Liver (tissue), 3 donors: ENCODE data around the gene PALB2.

ENCODE experiments used
- GABPA ChIP-seq, 2 donors: IDR thresholded peaks in 1 of 2; conservative IDR thresholded peaks in 1 of 2; 2 replicates each; pipeline ENCODE4 v1.6.1; 2016; ENCODE audit warnings: antibody characterized with exemption in 2 of 2, mild to moderate bottlenecking in 1 of 2, moderate library complexity in 1 of 2
- RAD21 ChIP-seq, 2 donors: IDR thresholded peaks; 2 replicates each; pipeline ENCODE4 v1.6.1; 2016; ENCODE audit warnings: antibody characterized with exemption in 2 of 2, mild to moderate bottlenecking in 2 of 2
- SP1 ChIP-seq: IDR thresholded peaks from 2 replicates; pipeline ENCODE4 v1.6.1; 2018; ENCODE audit warnings: antibody characterized with exemption, mild to moderate bottlenecking
- TAF1 ChIP-seq: conservative IDR thresholded peaks from 2 replicates; pipeline ENCODE4 v1.6.1; 2016; ENCODE audit warnings: antibody characterized with exemption, mild to moderate bottlenecking
- YY1 ChIP-seq: IDR thresholded peaks from 2 replicates; pipeline ENCODE4 v1.6.1; 2016; ENCODE audit warnings: antibody characterized with exemption, mild to moderate bottlenecking
- TF ChIP-seq, protein P1 (sequence below): fragments of 150-350 bp; IDR thresholded peaks from 2 replicates; pipeline ENCODE4 v1.5.1; 2017; ENCODE audit warnings: improper control_type of control experiment, low read depth, low read length; ENCODE audit not compliant: missing input control
- TF ChIP-seq, protein P2 (sequence below): IDR thresholded peaks from 2 replicates; pipeline ENCODE4 v1.6.1; 2016; ENCODE audit warnings: antibody characterized with exemption
- TF ChIP-seq, protein P3 (sequence below): IDR thresholded peaks from 2 replicates; pipeline ENCODE4 v1.6.1; 2016; ENCODE audit warnings: antibody characterized with exemption
- donor health status: healthy.
- donor health status: healthy.

DNA sequence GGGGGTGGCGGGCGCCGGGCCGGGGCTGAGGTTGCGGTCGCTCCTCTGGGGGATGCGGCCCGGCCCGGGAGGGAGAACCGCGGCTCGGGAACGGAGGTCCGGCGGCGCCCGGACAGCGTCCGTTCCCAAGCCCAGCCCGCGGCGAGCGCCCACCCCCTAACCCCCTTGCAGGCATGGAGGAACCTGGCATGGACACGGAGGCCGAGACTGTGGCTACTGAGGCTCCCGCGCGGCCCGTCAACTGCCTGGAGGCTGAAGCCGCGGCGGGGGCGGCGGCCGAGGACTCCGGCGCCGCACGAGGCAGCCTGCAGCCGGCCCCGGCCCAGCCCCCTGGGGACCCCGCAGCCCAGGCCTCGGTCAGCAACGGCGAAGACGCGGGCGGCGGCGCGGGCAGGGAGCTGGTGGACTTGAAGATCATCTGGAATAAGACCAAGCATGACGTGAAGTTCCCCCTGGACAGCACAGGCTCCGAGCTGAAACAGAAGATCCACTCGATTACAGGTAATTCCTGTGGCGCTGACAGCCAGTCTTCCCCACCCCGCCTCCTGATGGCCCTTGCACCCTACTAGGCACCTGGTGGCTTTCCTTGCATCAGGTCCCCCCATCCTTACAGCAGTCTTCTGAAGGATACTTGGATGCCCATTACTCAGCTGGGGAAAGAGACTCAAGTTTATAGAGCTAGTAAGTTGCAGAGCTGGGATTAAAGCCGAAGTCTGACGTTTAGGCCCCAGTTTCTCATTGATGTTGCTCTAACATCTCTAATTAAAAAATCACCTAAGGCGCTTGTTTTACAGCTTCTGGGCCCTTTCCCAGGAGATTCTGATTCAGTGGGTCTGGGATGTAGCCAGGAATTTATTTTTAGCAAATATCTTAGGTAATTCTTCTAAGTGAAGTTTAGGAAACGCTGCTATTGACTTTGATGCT, 83.1 kb downstream of the PALB2 start:
- TF ChIP-seq, protein P1, sequence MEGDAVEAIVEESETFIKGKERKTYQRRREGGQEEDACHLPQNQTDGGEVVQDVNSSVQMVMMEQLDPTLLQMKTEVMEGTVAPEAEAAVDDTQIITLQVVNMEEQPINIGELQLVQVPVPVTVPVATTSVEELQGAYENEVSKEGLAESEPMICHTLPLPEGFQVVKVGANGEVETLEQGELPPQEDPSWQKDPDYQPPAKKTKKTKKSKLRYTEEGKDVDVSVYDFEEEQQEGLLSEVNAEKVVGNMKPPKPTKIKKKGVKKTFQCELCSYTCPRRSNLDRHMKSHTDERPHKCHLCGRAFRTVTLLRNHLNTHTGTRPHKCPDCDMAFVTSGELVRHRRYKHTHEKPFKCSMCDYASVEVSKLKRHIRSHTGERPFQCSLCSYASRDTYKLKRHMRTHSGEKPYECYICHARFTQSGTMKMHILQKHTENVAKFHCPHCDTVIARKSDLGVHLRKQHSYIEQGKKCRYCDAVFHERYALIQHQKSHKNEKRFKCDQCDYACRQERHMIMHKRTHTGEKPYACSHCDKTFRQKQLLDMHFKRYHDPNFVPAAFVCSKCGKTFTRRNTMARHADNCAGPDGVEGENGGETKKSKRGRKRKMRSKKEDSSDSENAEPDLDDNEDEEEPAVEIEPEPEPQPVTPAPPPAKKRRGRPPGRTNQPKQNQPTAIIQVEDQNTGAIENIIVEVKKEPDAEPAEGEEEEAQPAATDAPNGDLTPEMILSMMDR, result no peak
- TF ChIP-seq TAF1, result no peak
- TF ChIP-seq SP1, result no peak
- TF ChIP-seq, protein P2, sequence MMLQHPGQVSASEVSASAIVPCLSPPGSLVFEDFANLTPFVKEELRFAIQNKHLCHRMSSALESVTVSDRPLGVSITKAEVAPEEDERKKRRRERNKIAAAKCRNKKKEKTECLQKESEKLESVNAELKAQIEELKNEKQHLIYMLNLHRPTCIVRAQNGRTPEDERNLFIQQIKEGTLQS, result no peak
- no peak for TF ChIP-seq RAD21 (IDR thresholded peaks at IDR 0.05)
- TF ChIP-seq, protein P3, sequence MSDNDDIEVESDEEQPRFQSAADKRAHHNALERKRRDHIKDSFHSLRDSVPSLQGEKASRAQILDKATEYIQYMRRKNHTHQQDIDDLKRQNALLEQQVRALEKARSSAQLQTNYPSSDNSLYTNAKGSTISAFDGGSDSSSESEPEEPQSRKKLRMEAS, result no peak
- TF ChIP-seq YY1, result no peak
- no peak for TF ChIP-seq GABPA (IDR thresholded peaks at IDR 0.05 in 1 of 2, conservative IDR thresholded peaks at IDR 0.05 in 1 of 2)
